Right atrium auricular region (tissue), 2 donors: ENCODE data around the gene TFB1M. TPM values are rescaled to one million over a fixed set of nuclear protein-coding genes. Genes with fewer than 3 reads are reported as not detected.
"Not testable (repeated sequence)": the region's sequence is repeated elsewhere in the genome, so short reads cannot be mapped to it uniquely, and the experiment has no call there.

Source experiments
- DNase-seq: peaks from one replicate; pipeline ENCODE4 v3.0.0-alpha.2; 2019; ENCODE audit warnings: low spot score
- H3K27ac ChIP-seq, 2 donors: fragments of 200-600 bp; sonication (generic); 1 replicate in 1 of 2; 2 replicates in 1 of 2; pipeline ENCODE4 v1.5.1; 2016 to 2019
- H3K27me3 ChIP-seq, 2 donors: fragments of 200-600 bp; sonication (generic); one replicate each; pipeline versions ENCODE4 v1.5.1 to v1.6.0; 2017 to 2019
- H3K36me3 ChIP-seq: fragments of 200-600 bp; sonication (generic); one replicate; pipeline ENCODE4 v1.5.1; 2016
- H3K4me1 ChIP-seq, 2 donors: fragments of 200-600 bp; sonication (generic); one replicate each; pipeline versions ENCODE4 v1.5.1 to v1.6.0; 2017 to 2019
- H3K4me3 ChIP-seq, 2 donors: fragments of 200-600 bp; sonication (generic); 1 replicate in 1 of 2; 2 replicates in 1 of 2; pipeline ENCODE4 v1.5.1; 2017 to 2019; ENCODE audit warnings: mild to moderate bottlenecking in 1 of 2, moderate library complexity in 1 of 2
- H3K9me3 ChIP-seq, 2 donors: fragments of 200-600 bp; sonication (generic); one replicate each; pipeline ENCODE4 v1.5.1; 2019
- CTCF ChIP-seq, 2 donors: fragments of 200-600 bp; sonication (generic); IDR thresholded peaks; one replicate each; pipeline ENCODE4 v1.5.1; 2019; ENCODE audit warnings: antibody characterized with exemption in 2 of 2
- total RNA-seq, 2 donors: library from RNA; depleted of rRNA; stranded (reverse); fragments of >200 nt; gene quantifications; one replicate each; pipeline ENCODE4 v1.1.0, GENCODE V29; 2016

TFB1M gene
- total RNA-seq, 2 donors from 2014 or later: 10.7 to 11.1 TPM

- H3K9me3 ChIP-seq: peaks cover 0 to 36% of the 10 kb centered on the region in 2 donors
- no peak for TF ChIP-seq CTCF (IDR thresholded peaks at IDR 0.05)
- H3K27me3 ChIP-seq: no peaks in the 10 kb centered on the region
- H3K4me3 ChIP-seq: no peak overlapping the region
- no peak for DNase-seq
- H3K4me1 ChIP-seq: no peaks in the 10 kb centered on the region
- no peaks in the 10 kb centered on the region for H3K36me3 ChIP-seq
- H3K27ac ChIP-seq: no peak overlapping the region
Observed at GRCh38 chr6:155344341-155345006, 30.2 kb upstream of the TFB1M start.

- H3K9me3 ChIP-seq: peaks cover 0 to 29% of the 10 kb centered on the region in 2 donors
- no peak overlapping the region for H3K27ac ChIP-seq
- no peak for DNase-seq
- no peaks in the 10 kb centered on the region for H3K4me1 ChIP-seq
- no peaks in the 10 kb centered on the region for H3K27me3 ChIP-seq
- H3K36me3 ChIP-seq: no peaks in the 10 kb centered on the region
- TF ChIP-seq CTCF (IDR thresholded peaks at IDR 0.05): no peak
- H3K4me3 ChIP-seq: no peak overlapping the region
Observed at GRCh38 chr6:155341130-155341828, 27.0 kb upstream of the TFB1M start.

- Histone ChIP-seq H3K27me3 (no peaks in the 10 kb centered on the region), H3K9me3 (peaks cover 0 to 26% of the 10 kb centered on the region in 2 donors), H3K27ac (no peak overlapping the region), H3K4me3 (no peak overlapping the region), H3K36me3 (no peaks in the 10 kb centered on the region), H3K4me1 (no peaks in the 10 kb centered on the region)
- TF ChIP-seq CTCF (IDR thresholded peaks at IDR 0.05): no peak
- no peak for DNase-seq
Observed at GRCh38 chr6:155340464-155341129, 26.3 kb upstream of the TFB1M start.

GRCh38 chr6:155339929-155340328 is 25.6 kb upstream of the TFB1M start:
- H3K9me3 ChIP-seq: peaks cover 0 to 22% of the 10 kb centered on the region in 2 donors
- not testable (repeated sequence) for H3K4me3 ChIP-seq, DNase-seq

GRCh38 chr6:155338237-155338636 is 24.0 kb upstream of the TFB1M start:
- not testable (repeated sequence) for H3K4me3 ChIP-seq, H3K27ac ChIP-seq, H3K4me1 ChIP-seq, H3K27me3 ChIP-seq, DNase-seq, H3K36me3 ChIP-seq
- H3K9me3 ChIP-seq: peaks cover 0 to 22% of the 10 kb centered on the region in 2 donors

More at GRCh38 chr6:155339929-155340328, 25.6 kb upstream of the TFB1M start:
- not testable (repeated sequence) for H3K27me3 ChIP-seq, H3K36me3 ChIP-seq, H3K4me1 ChIP-seq, H3K27ac ChIP-seq

- peaks cover 0 to 14% of the 10 kb centered on the region in 2 donors for H3K9me3 ChIP-seq
- no peaks in the 10 kb centered on the region for H3K27me3 ChIP-seq
- H3K4me3 ChIP-seq: no peak overlapping the region
- DNase-seq: no peak
- H3K4me1 ChIP-seq: no peaks in the 10 kb centered on the region
- H3K27ac ChIP-seq: no peak overlapping the region
- TF ChIP-seq CTCF (IDR thresholded peaks at IDR 0.05): no peak
- no peaks in the 10 kb centered on the region for H3K36me3 ChIP-seq
Observed at GRCh38 chr6:155335265-155335664, 21.0 kb upstream of the TFB1M start.

- not testable (repeated sequence) for H3K4me3 ChIP-seq, H3K9me3 ChIP-seq, H3K4me1 ChIP-seq, H3K36me3 ChIP-seq, H3K27me3 ChIP-seq, DNase-seq, H3K27ac ChIP-seq
Observed at GRCh38 chr6:155334073-155334472, 19.8 kb upstream of the TFB1M start.
